Measurements from ENCODE around the gene XBP1. TPM values are rescaled to one million over a fixed set of nuclear protein-coding genes. Genes with fewer than 3 reads are reported as not detected.
"Not testable (repeated sequence)": the region's sequence is repeated elsewhere in the genome, so short reads cannot be mapped to it uniquely, and the experiment has no call there.

XBP1 gene
- 216 TPM for total RNA-seq
- long read RNA-seq, transcript XBP1-201 (5 exons, 1,850 nt): major isoform, 521 of 566 reads
- long read RNA-seq, partial matches to known transcripts: 13 of 566 reads
- long read RNA-seq, other reads (novel, unspliced or antisense): 22 of 566 reads

- no peak for TF ChIP-seq CTCF (IDR thresholded peaks at IDR 0.05)
- Histone ChIP-seq H3K4me1 (peaks cover 61% of the 10 kb centered on the region), H3K27me3 (ENCODE audit: low read depth) (no peaks in the 10 kb centered on the region), H3K27ac (peak within 1 kb of the TSS; percentile 100), H3K4me3 (peak within 1 kb of the TSS; percentile 65), H3K9me3 (no peaks in the 10 kb centered on the region), H3K36me3 (peaks cover 33% of the 10 kb centered on the region)
- ATAC-seq: peak; percentile 96 to 99
- DNase-seq: peak; percentile 96
- intact Hi-C loops (cut with DNase I): no loop called here
These were observed at the start of gene XBP1 for GRCh38 chr22:28800308-28801041. XBP1 (minus strand) TSS chr22:28800569.

- Histone ChIP-seq H3K27me3 (ENCODE audit: low read depth) (no peaks in the 10 kb centered on the region), H3K4me3 (no peak overlapping the region), H3K36me3 (no peaks in the 10 kb centered on the region), H3K9me3 (peaks cover 13% of the 10 kb centered on the region), H3K27ac (no peak overlapping the region), H3K4me1 (no peaks in the 10 kb centered on the region)
- TF ChIP-seq CTCF (IDR thresholded peaks at IDR 0.05): no peak
- intact Hi-C loops (cut with DNase I): no loop called here
- DNase-seq (no peak), ATAC-seq (no peak)
These were observed 46.6 kb upstream of the XBP1 start for GRCh38 chr22:28846994-28847393.

GRCh38 chr22:28844277-28844676, 43.9 kb upstream of the XBP1 start:
- H3K27ac ChIP-seq; H3K36me3 ChIP-seq; H3K4me1 ChIP-seq; intact Hi-C loops (cut with DNase I); DNase-seq; H3K4me3 ChIP-seq; ATAC-seq; H3K27me3 ChIP-seq (ENCODE audit: low read depth): not testable (repeated sequence)
- H3K9me3 ChIP-seq: peaks cover 13% of the 10 kb centered on the region

- TF ChIP-seq CTCF (IDR thresholded peaks at IDR 0.05): no peak
- no peaks in the 10 kb centered on the region for H3K4me1 ChIP-seq
- ATAC-seq (no peak), DNase-seq (no peak)
- H3K36me3 ChIP-seq: no peaks in the 10 kb centered on the region
- H3K9me3 ChIP-seq: peaks cover 13% of the 10 kb centered on the region
- no peak overlapping the region for H3K4me3 ChIP-seq
- no peaks in the 10 kb centered on the region for H3K27me3 ChIP-seq (ENCODE audit: low read depth)
- no peak overlapping the region for H3K27ac ChIP-seq
- intact Hi-C loops (cut with DNase I): no loop called here
These were observed 43.3 kb upstream of the XBP1 start for GRCh38 chr22:28843633-28844032.

GRCh38 chr22:28841111-28841510, 40.7 kb upstream of the XBP1 start:
- H3K27ac ChIP-seq: no peak overlapping the region
- DNase-seq (no peak), ATAC-seq (no peak)
- intact Hi-C loops (cut with DNase I): no loop called here
- H3K9me3 ChIP-seq: no peaks in the 10 kb centered on the region
- TF ChIP-seq CTCF (IDR thresholded peaks at IDR 0.05): no peak
- no peaks in the 10 kb centered on the region for H3K4me1 ChIP-seq
- H3K4me3 ChIP-seq: no peak overlapping the region
- H3K27me3 ChIP-seq (ENCODE audit: low read depth): no peaks in the 10 kb centered on the region
- H3K36me3 ChIP-seq: no peaks in the 10 kb centered on the region

GRCh38 chr22:28838971-28839370, 38.6 kb upstream of the XBP1 start:
- H3K27ac ChIP-seq: no peak overlapping the region
- H3K27me3 ChIP-seq (ENCODE audit: low read depth): no peaks in the 10 kb centered on the region
- no peak for TF ChIP-seq CTCF (IDR thresholded peaks at IDR 0.05)
- H3K4me3 ChIP-seq: no peak overlapping the region
- intact Hi-C loops (cut with DNase I): no loop called here
- no peak for ATAC-seq
- DNase-seq: no peak
- H3K9me3 ChIP-seq: no peaks in the 10 kb centered on the region
- H3K36me3 ChIP-seq: no peaks in the 10 kb centered on the region
- H3K4me1 ChIP-seq: no peaks in the 10 kb centered on the region
